ENCODE measurements around the gene CAMSAP3. TPM values are rescaled to one million over a fixed set of nuclear protein-coding genes. Genes with fewer than 3 reads are reported as not detected.

The CAMSAP3 gene
- total RNA-seq, 4 donors from 2014 or later = 0.11 to 0.42 (median 0.18) TPM

GRCh38 chr19:7631577-7631976 lies 35.9 kb downstream of the CAMSAP3 start:
- no peak overlapping the region for H3K4me3 ChIP-seq
- peaks cover 0 to 30% (median 15%) of the 10 kb centered on the region in 4 donors for H3K36me3 ChIP-seq
- WGBS = 93% methylated on average over 8 of the region's 12 CpGs
- intact Hi-C loops (cut with DNase I) = no loop called here
- TF ChIP-seq POLR2AphosphoS5 (IDR thresholded peaks at IDR 0.05) = no peak
- no peak for TF ChIP-seq EP300 (IDR thresholded peaks at IDR 0.05)
- no peak for TF ChIP-seq CTCF (IDR thresholded peaks at IDR 0.05)
- no peak for TF ChIP-seq POLR2A (IDR thresholded peaks at IDR 0.05; ENCODE audit: low read depth)
- H3K4me1 ChIP-seq = peaks cover 32 to 48% (median 38%) of the 10 kb centered on the region in 4 donors
- DNase-seq (ENCODE audit: extremely low spot score) = no peak
- no peak overlapping the region for H3K27ac ChIP-seq (replicated peaks in 1 of 4)
- H3K27me3 ChIP-seq = peaks cover 0 to 17% (median 1%) of the 10 kb centered on the region in 4 donors
- H3K9me3 ChIP-seq = no peaks in the 10 kb centered on the region

DNA sequence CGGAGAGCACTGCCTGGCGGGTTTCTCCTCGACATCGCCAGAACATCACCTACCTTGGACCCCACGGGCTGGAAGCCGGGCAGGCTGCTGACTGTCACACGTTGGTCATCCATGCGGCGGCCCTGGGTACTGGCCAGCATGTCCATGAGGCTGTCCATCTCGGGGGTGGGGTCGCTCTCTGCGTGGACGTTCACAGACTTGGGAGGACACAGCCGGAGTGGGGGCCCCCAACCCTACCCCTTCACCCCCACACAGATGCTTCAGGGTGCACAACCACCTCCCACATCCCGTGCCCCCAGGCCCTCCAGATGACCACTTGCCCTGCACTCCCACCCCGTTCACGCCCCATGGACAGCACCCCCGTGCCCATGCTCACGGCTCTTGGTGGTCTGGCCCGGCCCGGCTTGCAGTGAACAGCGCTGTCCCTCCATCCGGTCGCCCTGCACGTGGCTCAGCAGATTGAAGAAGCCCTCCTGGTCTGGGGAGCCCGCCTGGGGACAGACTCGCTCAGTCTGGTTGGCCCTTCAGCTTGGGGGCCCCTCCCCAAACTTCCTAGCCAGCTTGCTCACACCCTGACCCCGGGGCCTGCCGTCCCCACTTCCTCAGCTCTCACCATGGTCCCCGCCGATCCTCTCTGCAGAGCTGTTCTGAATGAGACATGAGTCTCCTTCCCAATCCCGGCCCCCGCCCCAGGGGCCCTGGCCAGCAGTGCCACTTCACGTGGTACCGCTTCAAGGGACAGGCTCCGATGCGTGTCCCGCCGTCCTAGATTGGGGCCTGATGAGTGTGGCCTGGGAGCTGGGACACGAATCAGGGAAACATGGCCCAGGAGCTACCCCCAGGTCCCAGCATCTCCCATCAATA lies 36.9 kb downstream of the CAMSAP3 start:
- WGBS = 91% methylated on average over 20 of the region's 40 CpGs
- TF ChIP-seq EP300 (IDR thresholded peaks at IDR 0.05) = no peak
- TF ChIP-seq CTCF (IDR thresholded peaks at IDR 0.05) = no peak
- TF ChIP-seq POLR2AphosphoS5 (IDR thresholded peaks at IDR 0.05) = no peak
- no peak for TF ChIP-seq POLR2A (IDR thresholded peaks at IDR 0.05; ENCODE audit: low read depth)
- DNase-seq (ENCODE audit: extremely low spot score) = no peak

GRCh38 chr19:7633698-7634097 lies 38.0 kb downstream of the CAMSAP3 start, which contains the start of gene PCP2:
Gene PCP2 (minus strand): TSS chr19:7633719. CDS start chr19:7633457, 262 bp downstream.
- Histone ChIP-seq H3K9me3 (no peaks in the 10 kb centered on the region), H3K4me1 (peaks cover 16 to 36% (median 25%) of the 10 kb centered on the region in 4 donors), H3K27me3 (peaks cover 0 to 39% (median 18%) of the 10 kb centered on the region in 4 donors), H3K27ac (replicated peaks in 1 of 4) (no peak within 1 kb of the TSS), H3K36me3 (peaks cover 0 to 17% (median 7%) of the 10 kb centered on the region in 4 donors), H3K4me3 (no peak within 1 kb of the TSS)
- no peak for DNase-seq (ENCODE audit: extremely low spot score)
- TF ChIP-seq CTCF (IDR thresholded peaks at IDR 0.05) (no peak), EP300 (IDR thresholded peaks at IDR 0.05) (no peak), POLR2A (IDR thresholded peaks at IDR 0.05; ENCODE audit: low read depth) (no peak), POLR2AphosphoS5 (IDR thresholded peaks at IDR 0.05) (no peak)
- intact Hi-C loops (cut with DNase I) = no loop called here
- WGBS = 51% methylated on average over 2 of the region's 2 CpGs

More for the DNA sequence above, 36.9 kb downstream of the CAMSAP3 start:
- Histone ChIP-seq H3K4me3 (no peak overlapping the region), H3K27me3 (peaks cover 0 to 27% (median 11%) of the 10 kb centered on the region in 4 donors), H3K4me1 (peaks cover 27 to 48% (median 36%) of the 10 kb centered on the region in 4 donors), H3K9me3 (no peaks in the 10 kb centered on the region), H3K27ac (replicated peaks in 1 of 4) (no peak overlapping the region), H3K36me3 (peaks cover 0 to 20% (median 8%) of the 10 kb centered on the region in 4 donors)
- intact Hi-C loops (cut with DNase I) = no loop called here

GRCh38 chr19:7635670-7636069 lies 40.0 kb downstream of the CAMSAP3 start:
- TF ChIP-seq POLR2A (IDR thresholded peaks at IDR 0.05; ENCODE audit: low read depth) = no peak
- no peak for TF ChIP-seq POLR2AphosphoS5 (IDR thresholded peaks at IDR 0.05)
- TF ChIP-seq EP300 (IDR thresholded peaks at IDR 0.05) = no peak
- no peak for TF ChIP-seq CTCF (IDR thresholded peaks at IDR 0.05)
- 54% methylated on average over 6 of the region's 6 CpGs for WGBS
- DNase-seq (ENCODE audit: extremely low spot score) = no peak
- Histone ChIP-seq H3K27ac (replicated peaks in 1 of 4) (no peak overlapping the region), H3K36me3 (peaks cover 0 to 17% (median 7%) of the 10 kb centered on the region in 4 donors), H3K4me3 (no peak overlapping the region), H3K27me3 (peaks cover 0 to 54% (median 20%) of the 10 kb centered on the region in 4 donors), H3K9me3 (no peaks in the 10 kb centered on the region), H3K4me1 (peaks cover 7 to 25% (median 15%) of the 10 kb centered on the region in 4 donors)
- intact Hi-C loops (cut with DNase I) = no loop called here

All from esophagus muscularis mucosa (tissue), 4 donors.